CD4-positive, alpha-beta T cell treated with Interferon gamma for 1 hour (primary cell): ENCODE measurements around the gene GLS.

ENCODE experiments used
- DNase-seq: peaks from one replicate; pipeline ENCODE4 v3.0.0-alpha.2; 2020

The GLS gene

GRCh38 chr2:190999949-191000665, 119.5 kb downstream of the GLS start:
- no peak for DNase-seq

DNA sequence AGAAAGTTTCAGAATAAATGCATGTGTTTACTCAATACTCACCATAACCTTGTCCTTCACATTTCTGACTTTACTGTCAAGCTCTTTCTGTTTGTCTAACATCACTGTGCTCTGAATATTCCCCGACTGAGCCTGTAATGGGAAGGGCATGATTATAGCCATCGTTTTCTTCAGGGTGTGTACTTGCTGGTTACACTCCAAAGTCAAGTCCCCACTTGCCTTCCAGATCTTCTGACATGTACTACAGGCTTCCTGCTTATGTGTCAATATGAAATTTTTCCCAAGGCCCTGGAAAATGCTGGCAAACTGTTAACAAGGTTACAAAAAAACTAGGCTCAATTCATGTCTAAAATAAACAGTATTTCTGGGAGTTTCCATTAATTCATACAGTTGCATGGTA, 120.4 kb downstream of the GLS start:
- DNase-seq = no peak

- DNase-seq = no peak
These were observed 121.0 kb downstream of the GLS start for GRCh38 chr2:191001624-191002023.

DNA sequence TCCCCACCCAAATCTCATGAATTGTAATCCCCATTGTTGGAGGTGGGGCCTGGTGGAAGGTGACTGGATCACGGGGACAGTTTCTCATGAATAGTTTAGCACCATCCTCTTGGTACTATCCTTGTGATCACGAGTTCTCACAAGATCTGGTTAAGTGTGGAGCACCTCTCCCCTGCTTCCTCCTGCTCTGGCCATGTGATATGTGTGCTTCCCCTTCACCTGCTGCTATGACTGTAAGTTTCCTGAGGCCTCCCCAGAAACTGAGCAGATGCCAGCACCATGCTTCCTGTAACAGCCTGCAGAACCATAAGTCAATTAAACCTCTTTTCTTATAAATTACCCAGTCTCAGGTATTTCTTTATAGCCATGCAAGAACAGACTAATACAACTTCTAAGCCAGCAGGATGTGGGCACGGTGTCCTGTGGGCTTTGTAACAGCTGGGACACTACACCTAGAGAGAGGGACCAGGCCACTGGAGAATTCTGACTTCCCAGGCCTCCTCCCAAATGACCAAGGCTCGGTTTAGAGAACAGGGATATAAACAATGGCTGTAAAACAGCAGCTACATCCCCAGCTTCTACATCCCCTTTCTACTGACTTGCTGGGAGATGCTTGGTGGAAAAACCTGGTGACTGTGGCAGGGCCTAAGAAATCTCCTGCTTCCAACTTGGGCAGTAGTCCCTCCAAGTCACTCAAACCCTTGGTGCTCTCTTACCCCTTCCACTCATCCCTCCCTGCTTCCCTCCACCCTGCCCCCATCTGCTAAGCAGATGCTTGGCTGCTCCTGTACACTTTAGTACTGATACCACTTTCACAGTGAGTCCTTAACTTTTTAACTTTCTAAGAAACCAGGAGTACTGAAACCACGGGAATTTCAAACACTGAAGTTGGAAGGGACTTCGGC, 123.0 kb downstream of the GLS start:
- DNase-seq = no peak

GRCh38 chr2:191006297-191006696, 125.7 kb downstream of the GLS start:
- DNase-seq = no peak

DNA sequence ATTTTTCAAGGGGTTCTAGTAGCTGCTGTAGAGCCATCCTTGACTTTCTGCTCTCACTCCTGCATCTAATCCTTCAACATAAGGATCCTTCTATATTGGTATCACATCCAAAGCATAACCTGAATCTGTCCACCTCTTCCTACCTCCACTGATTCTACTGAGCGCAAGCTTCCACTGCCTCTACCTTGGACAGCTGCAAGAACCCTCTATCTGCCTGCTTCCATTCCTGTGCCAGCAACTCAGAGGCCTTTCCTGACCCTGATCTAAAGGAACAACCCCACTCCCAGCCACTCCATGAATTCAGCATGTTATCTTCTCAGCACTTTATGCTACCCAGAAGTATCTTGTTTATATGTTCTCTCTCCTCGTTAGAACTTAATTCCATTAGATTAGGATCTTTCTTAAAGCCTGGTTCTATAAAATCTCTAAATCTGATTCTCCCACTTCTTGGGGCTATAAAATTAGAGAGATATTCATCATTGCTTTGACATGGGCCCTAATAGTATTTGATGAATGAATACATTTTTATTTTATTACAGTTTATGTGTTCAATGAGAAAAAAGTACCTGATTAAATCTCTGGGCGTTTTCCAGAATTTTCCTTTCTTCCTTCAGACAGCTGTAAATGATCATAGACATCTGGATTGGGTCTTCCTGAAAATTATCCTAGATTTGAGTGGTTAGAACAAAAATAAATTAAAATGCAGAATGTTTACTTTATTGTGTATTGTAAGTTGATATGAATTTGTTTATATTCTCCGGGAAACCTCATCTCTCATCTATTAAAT, 126.6 kb downstream of the GLS start:
- DNase-seq = no peak

GRCh38 chr2:191008286-191008685, 127.7 kb downstream of the GLS start:
- DNase-seq = no peak

DNA sequence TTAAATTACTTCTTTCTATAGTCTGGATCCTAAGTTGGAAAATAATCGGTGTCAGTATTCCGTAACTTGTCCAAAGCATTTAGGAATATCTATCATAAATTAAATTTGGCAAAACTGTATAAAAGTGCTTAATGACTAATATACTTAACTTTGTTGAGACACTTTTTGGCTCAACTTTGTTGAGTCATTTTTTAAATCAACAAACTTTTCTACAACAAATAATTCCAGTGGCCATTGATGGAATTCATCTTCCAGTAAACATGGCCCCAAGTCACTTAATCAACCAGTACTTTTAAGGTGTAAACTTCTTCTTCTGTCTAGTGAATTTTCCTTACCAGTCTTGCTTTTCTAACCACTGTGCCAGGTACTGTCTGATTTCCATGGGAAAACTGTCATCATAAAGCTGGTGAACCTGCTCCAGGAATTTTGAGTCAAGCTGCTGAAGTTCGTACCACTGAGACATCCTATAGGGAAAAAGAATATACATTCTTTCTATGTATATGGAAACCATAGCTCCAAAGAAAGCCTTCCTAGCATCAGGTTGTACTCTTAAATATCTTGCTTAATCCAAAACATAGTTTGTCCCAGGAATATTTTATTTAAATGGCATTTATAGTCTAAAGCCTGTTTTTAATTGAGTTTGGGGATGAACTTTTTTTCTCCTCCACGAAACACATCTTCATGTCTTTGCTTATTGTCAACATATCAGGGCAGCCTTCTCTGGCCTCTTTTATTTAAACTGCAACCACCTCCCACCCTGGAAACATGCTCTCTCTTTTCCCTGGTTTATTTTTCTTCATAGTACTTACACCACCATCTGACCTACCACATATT, 129.1 kb downstream of the GLS start:
- DNase-seq = no peak

GRCh38 chr2:191010887-191011885, 130.6 kb downstream of the GLS start:
- DNase-seq = no peak

- DNase-seq = no peak
These were observed 131.7 kb downstream of the GLS start for GRCh38 chr2:191012346-191012745.

GRCh38 chr2:191012845-191013681, 132.4 kb downstream of the GLS start:
- no peak for DNase-seq

GRCh38 chr2:191013682-191013931, 133.0 kb downstream of the GLS start:
- DNase-seq = no peak

- peak; percentile 95 for DNase-seq
These were observed 133.5 kb downstream of the GLS start, which contains the start of gene STAT1 for GRCh38 chr2:191013932-191014652. Gene STAT1, minus strand, starts transcription at chr2:191014171. Its CDS starts 4,168 bp downstream, at chr2:191010003.

GRCh38 chr2:191014653-191015020, 134.0 kb downstream of the GLS start:
- no peak for DNase-seq
